ENCODE data around the gene TSPAN17. TPM values are rescaled to one million over a fixed set of nuclear protein-coding genes. Genes with fewer than 3 reads are reported as not detected.

The TSPAN17 gene
- total RNA-seq, 4 donors from 2014 or later = 16.4 to 36.4 (median 30.6) TPM

DNA sequence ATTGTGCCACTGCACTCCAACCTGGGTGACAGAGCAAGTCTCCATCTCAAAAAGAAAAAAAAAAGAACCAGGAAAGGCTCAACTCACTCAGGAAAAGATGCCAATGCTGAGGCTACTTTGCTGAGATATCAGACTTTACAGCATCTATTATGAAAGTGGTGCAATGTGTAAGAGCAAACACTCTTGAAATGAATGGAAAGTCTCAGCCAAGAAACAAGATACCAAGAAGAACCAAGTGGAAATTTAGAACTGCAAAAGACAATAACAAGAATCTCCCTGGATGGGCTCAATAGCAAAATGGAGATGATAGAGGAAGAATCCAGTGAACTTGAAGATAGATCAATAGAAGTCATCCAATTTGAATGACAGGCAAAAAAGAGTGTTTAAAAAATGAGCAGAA is 37.7 kb downstream of the TSPAN17 start:
- no peak for DNase-seq
- intact Hi-C loops (cut with DNase I) = no loop called here
- H3K4me3 ChIP-seq = no peak overlapping the region
- TF ChIP-seq POLR2A (IDR thresholded peaks at IDR 0.05) = no peak
- TF ChIP-seq, protein P1, sequence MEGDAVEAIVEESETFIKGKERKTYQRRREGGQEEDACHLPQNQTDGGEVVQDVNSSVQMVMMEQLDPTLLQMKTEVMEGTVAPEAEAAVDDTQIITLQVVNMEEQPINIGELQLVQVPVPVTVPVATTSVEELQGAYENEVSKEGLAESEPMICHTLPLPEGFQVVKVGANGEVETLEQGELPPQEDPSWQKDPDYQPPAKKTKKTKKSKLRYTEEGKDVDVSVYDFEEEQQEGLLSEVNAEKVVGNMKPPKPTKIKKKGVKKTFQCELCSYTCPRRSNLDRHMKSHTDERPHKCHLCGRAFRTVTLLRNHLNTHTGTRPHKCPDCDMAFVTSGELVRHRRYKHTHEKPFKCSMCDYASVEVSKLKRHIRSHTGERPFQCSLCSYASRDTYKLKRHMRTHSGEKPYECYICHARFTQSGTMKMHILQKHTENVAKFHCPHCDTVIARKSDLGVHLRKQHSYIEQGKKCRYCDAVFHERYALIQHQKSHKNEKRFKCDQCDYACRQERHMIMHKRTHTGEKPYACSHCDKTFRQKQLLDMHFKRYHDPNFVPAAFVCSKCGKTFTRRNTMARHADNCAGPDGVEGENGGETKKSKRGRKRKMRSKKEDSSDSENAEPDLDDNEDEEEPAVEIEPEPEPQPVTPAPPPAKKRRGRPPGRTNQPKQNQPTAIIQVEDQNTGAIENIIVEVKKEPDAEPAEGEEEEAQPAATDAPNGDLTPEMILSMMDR (IDR thresholded peaks at IDR 0.05) = no peak
- no peaks in the 10 kb centered on the region for H3K36me3 ChIP-seq
- H3K27me3 ChIP-seq = peaks cover 0 to 71% (median 3%) of the 10 kb centered on the region in 4 donors
- H3K9me3 ChIP-seq = no peaks in the 10 kb centered on the region
- peaks cover 0 to 5% (median 0%) of the 10 kb centered on the region in 3 donors for H3K4me1 ChIP-seq
- H3K27ac ChIP-seq = no peak overlapping the region

DNA sequence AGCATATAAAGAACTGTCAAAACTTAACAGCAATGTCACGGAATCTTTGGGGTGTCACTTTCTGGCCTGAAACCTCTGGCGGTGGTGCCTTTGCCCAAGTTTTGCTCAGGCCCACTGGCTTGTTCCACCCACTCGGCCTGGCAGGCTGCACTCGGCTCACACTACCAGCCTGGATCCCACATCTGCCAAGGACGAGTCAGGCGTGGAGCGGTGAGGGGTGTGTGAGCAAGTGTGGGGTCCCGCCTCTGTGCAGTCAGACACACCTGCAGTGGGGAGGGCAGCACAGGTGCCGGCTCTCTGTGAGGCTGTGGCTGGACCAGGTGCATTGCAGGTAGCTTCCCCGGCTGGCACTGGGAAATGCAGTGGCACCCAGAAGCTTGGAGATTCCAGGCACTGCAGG is 40.0 kb downstream of the TSPAN17 start:
- TF ChIP-seq, protein P1 (IDR thresholded peaks at IDR 0.05) = no peak
- TF ChIP-seq POLR2A (IDR thresholded peaks at IDR 0.05) = no peak
- Histone ChIP-seq H3K9me3 (peaks cover 0 to 4% (median 0%) of the 10 kb centered on the region in 3 donors), H3K27me3 (peaks cover 0 to 71% (median 0%) of the 10 kb centered on the region in 4 donors), H3K36me3 (no peaks in the 10 kb centered on the region), H3K4me3 (no peak overlapping the region), H3K4me1 (peaks cover 0 to 14% (median 0%) of the 10 kb centered on the region in 3 donors), H3K27ac (no peak overlapping the region)
- intact Hi-C loops (cut with DNase I) = no loop called here
- 88 to 90% methylated on average over 4 to 7 of the region's 10 CpGs for WGBS, 2 donors
- DNase-seq = no peak

DNA sequence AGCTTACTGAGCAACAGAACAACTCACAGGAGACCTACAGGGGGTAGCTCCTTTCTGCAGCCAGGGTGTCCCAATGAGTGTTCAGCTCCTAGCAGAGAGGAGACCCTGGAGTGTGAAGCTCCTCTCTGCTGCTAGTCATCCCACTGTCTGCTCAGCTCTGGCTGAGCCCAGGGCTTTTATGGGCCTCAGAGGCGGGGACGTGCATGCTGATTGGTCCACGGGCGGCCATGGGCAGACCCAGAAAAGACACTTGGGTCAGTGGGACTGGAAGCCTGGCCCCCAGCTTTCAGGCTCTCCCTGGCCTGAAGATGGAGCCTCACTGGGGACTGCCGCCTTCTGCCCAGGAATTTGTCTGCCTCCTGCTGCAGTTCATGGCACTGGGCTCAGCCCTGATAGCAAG is 40.6 kb downstream of the TSPAN17 start:
- DNase-seq = no peak
- Histone ChIP-seq H3K27ac (no peak overlapping the region), H3K27me3 (peaks cover 0 to 71% (median 0%) of the 10 kb centered on the region in 4 donors), H3K4me1 (peaks cover 0 to 20% (median 0%) of the 10 kb centered on the region in 3 donors), H3K36me3 (no peaks in the 10 kb centered on the region), H3K9me3 (peaks cover 0 to 4% (median 0%) of the 10 kb centered on the region in 3 donors), H3K4me3 (no peak overlapping the region)
- TF ChIP-seq, protein P1 (IDR thresholded peaks at IDR 0.05) = no peak
- TF ChIP-seq POLR2A (IDR thresholded peaks at IDR 0.05) = no peak
- intact Hi-C loops (cut with DNase I) = no loop called here
- no CpG with 5 or more reads among the region's 5 CpGs for WGBS, 2 donors

DNA sequence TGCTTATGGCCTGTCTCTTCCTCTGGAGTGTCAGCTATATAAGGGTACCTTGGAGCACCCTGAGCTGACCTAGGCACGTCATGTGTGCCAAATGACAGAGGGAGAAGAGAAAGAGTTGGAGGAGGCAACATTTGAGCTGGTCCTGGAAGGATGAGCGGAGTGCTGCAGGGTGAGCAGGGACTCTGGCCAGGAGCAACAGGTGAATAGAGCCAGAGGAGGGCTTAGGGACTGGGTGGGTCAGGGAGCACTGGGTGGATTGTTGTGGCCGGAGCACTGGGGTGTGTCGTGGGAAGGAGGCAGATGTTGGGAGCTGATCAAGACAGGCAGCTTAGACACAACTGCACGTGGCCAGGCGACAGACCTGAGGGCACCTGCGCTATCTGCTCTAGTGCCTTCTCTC is 43.6 kb downstream of the TSPAN17 start:
- Histone ChIP-seq H3K4me3 (no peak overlapping the region), H3K27ac (no peak overlapping the region), H3K4me1 (peaks cover 0 to 32% (median 0%) of the 10 kb centered on the region in 3 donors), H3K9me3 (peaks cover 0 to 4% (median 0%) of the 10 kb centered on the region in 3 donors), H3K27me3 (peaks cover 0 to 80% (median 0%) of the 10 kb centered on the region in 4 donors), H3K36me3 (no peaks in the 10 kb centered on the region)
- 84 to 86% methylated on average over 4 to 7 of the region's 7 CpGs for WGBS, 2 donors
- intact Hi-C loops (cut with DNase I) = no loop called here
- DNase-seq = no peak
- TF ChIP-seq, protein P1 (IDR thresholded peaks at IDR 0.05) = no peak
- no peak for TF ChIP-seq POLR2A (IDR thresholded peaks at IDR 0.05)

DNA sequence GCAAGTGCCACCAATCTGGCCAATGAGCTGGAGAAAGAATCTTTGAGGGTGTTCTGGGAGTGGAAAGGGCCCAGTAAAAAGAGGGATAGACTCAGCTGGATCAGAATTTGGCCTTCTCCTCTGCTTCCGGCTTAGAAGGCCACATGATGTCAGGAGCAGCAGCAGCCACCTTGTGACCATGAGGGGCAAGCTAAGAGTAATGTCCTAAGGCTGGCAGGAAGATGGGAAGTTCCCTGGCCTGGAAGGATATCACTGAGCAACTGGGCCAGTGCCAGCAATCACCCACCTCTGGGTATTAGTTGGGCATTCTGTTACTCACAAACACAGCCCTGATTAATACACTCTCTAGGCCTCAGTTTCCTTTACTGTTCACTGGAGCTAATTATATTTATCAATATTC is 44.2 kb downstream of the TSPAN17 start:
- H3K4me3 ChIP-seq = no peak overlapping the region
- no peak overlapping the region for H3K27ac ChIP-seq
- TF ChIP-seq, protein P1 (IDR thresholded peaks at IDR 0.05) = no peak
- TF ChIP-seq POLR2A (IDR thresholded peaks at IDR 0.05) = no peak
- peaks cover 0 to 86% (median 0%) of the 10 kb centered on the region in 4 donors for H3K27me3 ChIP-seq
- no peak for DNase-seq
- 100% methylated on average over 1 of the region's 1 CpG for WGBS, 2 donors
- intact Hi-C loops (cut with DNase I) = no loop called here
- peaks cover 0 to 4% (median 0%) of the 10 kb centered on the region in 3 donors for H3K9me3 ChIP-seq
- peaks cover 0 to 32% (median 0%) of the 10 kb centered on the region in 3 donors for H3K4me1 ChIP-seq
- H3K36me3 ChIP-seq = no peaks in the 10 kb centered on the region

Measured in esophagus squamous epithelium (tissue), 5 donors.